ENCODE results near the gene CBFA2T2.

Gene CBFA2T2

GRCh38 chr20:33681288-33681687, 191.4 kb downstream of the CBFA2T2 start:
- TF ChIP-seq CTCF (IDR thresholded peaks at IDR 0.05; ENCODE audit: insufficient read depth, low read length, poor library complexity, severe bottlenecking) = no peak
- H3K36me3 ChIP-seq (ENCODE audit: control insufficient read depth, insufficient read depth, low read length) = peaks cover 4% of the 10 kb centered on the region; the same call in 1 of the 2 replicates

GRCh38 chr20:33681728-33682353, 191.9 kb downstream of the CBFA2T2 start:
- Histone ChIP-seq H3K27me3 (replicated peaks; ENCODE audit: control insufficient read depth, insufficient read depth, low read length) (no peaks in the 10 kb centered on the region), H3K36me3 (ENCODE audit: control insufficient read depth, insufficient read depth, low read length) (peaks cover 4% of the 10 kb centered on the region; the same call in 1 of the 2 replicates), H3K4me3 (replicated peaks; ENCODE audit: low read depth, low read length) (no peak overlapping the region)
- DNase-seq (ENCODE audit: extremely low read depth, insufficient read length) = no peak
- no peak for TF ChIP-seq CTCF (IDR thresholded peaks at IDR 0.05; ENCODE audit: insufficient read depth, low read length, poor library complexity, severe bottlenecking)

More at GRCh38 chr20:33681288-33681687, 191.4 kb downstream of the CBFA2T2 start:
- no peak for DNase-seq (ENCODE audit: extremely low read depth, insufficient read length)
- Histone ChIP-seq H3K4me3 (replicated peaks; ENCODE audit: low read depth, low read length) (no peak overlapping the region), H3K27me3 (replicated peaks; ENCODE audit: control insufficient read depth, insufficient read depth, low read length) (no peaks in the 10 kb centered on the region)

- TF ChIP-seq CTCF (IDR thresholded peaks at IDR 0.05; ENCODE audit: insufficient read depth, low read length, poor library complexity, severe bottlenecking) = no peak
- no peak for DNase-seq (ENCODE audit: extremely low read depth, insufficient read length)
- Histone ChIP-seq H3K36me3 (ENCODE audit: control insufficient read depth, insufficient read depth, low read length) (no peaks in the 10 kb centered on the region), H3K4me3 (replicated peaks; ENCODE audit: low read depth, low read length) (peak overlapping the region; percentile 71), H3K27me3 (replicated peaks; ENCODE audit: control insufficient read depth, insufficient read depth, low read length) (no peaks in the 10 kb centered on the region)
Measured at GRCh38 chr20:33684533-33685327, 194.8 kb downstream of the CBFA2T2 start.

DNA sequence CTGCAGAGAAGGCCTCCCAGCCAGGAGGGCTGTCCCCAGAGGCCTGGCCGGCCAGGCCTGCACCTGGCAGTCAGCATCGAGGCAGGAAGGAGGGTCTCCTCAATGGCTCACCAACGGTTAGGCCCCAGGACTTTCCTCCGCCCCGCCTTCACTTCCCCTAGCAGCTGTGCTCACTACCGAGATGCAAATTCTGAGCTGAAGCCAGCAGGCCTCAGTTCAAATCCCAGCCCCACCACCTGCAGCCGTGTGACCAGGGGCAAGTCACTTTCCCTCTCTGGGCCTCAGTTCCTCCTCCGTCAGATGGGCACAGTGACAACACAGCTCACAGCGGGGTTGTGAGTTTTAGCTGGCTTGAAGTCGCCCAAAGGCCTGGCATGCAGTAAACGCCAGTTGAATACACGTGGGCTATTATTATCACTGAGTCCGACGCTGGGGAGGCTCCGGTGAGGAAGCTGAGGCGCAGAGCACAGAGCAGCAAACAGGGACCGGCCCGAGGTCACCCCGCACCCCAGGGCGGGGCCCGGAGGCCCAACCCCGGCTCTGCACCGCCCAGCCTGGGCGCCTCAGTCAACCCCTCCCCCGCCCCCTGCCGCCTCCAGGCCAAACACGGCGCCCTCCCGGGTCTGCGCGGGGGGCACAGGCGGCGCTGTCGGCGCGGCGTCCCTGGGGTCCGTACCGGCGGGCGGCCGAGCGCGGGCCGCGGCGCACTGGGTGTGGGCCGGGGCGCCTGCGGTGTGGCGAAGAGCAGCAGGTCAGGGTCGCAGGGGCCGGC, 195.6 kb downstream of the CBFA2T2 start:
- H3K36me3 ChIP-seq (ENCODE audit: control insufficient read depth, insufficient read depth, low read length) = no peaks in the 10 kb centered on the region
- H3K27me3 ChIP-seq (replicated peaks; ENCODE audit: control insufficient read depth, insufficient read depth, low read length) = no peaks in the 10 kb centered on the region
- peak; percentile 84 for DNase-seq (ENCODE audit: extremely low read depth, insufficient read length)
- no peak for TF ChIP-seq CTCF (IDR thresholded peaks at IDR 0.05; ENCODE audit: insufficient read depth, low read length, poor library complexity, severe bottlenecking)
- peak overlapping the region; percentile 71 for H3K4me3 ChIP-seq (replicated peaks; ENCODE audit: low read depth, low read length)

- Histone ChIP-seq H3K36me3 (ENCODE audit: control insufficient read depth, insufficient read depth, low read length) (no peaks in the 10 kb centered on the region), H3K27me3 (replicated peaks; ENCODE audit: control insufficient read depth, insufficient read depth, low read length) (no peaks in the 10 kb centered on the region), H3K4me3 (replicated peaks; ENCODE audit: low read depth, low read length) (peak within 1 kb of the TSS; percentile 71)
- DNase-seq (ENCODE audit: extremely low read depth, insufficient read length) = peak; percentile 96
- TF ChIP-seq CTCF (IDR thresholded peaks at IDR 0.05; ENCODE audit: insufficient read depth, low read length, poor library complexity, severe bottlenecking) = peak; percentile 18
Measured at GRCh38 chr20:33686100-33686983, 196.4 kb downstream of the CBFA2T2 start, which contains the start of gene E2F1. E2F1 (minus strand) TSS chr20:33686385; CDS start chr20:33686264, 121 bp downstream.

Data from GM06990 (cell line).